ENCODE measurements around the gene MAPK1.
"Not testable (repeated sequence)": the region's sequence is repeated elsewhere in the genome, so short reads cannot be mapped to it uniquely, and the experiment has no call there.

Gene MAPK1

GRCh38 chr22:21845558-21846453 lies 21.6 kb downstream of the MAPK1 start:
- DNase-seq (ENCODE audit: low read depth) = no peak

GRCh38 chr22:21842946-21843345 lies 24.5 kb downstream of the MAPK1 start:
- DNase-seq (ENCODE audit: low read depth) = no peak

- DNase-seq (ENCODE audit: low read depth) = no peak
Observed at GRCh38 chr22:21841422-21841821, 26.0 kb downstream of the MAPK1 start.

- no peak for DNase-seq (ENCODE audit: low read depth)
Observed at GRCh38 chr22:21840236-21840823, 27.1 kb downstream of the MAPK1 start.

GRCh38 chr22:21839765-21840140 lies 27.7 kb downstream of the MAPK1 start:
- DNase-seq (ENCODE audit: low read depth) = no peak

GRCh38 chr22:21839104-21839764 lies 28.2 kb downstream of the MAPK1 start:
- not testable (repeated sequence) for DNase-seq (ENCODE audit: low read depth)

GRCh38 chr22:21837248-21837979 lies 30.0 kb downstream of the MAPK1 start:
- DNase-seq (ENCODE audit: low read depth) = no peak

GRCh38 chr22:21836486-21836885 lies 31.0 kb downstream of the MAPK1 start:
- DNase-seq (ENCODE audit: low read depth) = not testable (repeated sequence)

GRCh38 chr22:21835378-21835777 lies 32.1 kb downstream of the MAPK1 start:
- no peak for DNase-seq (ENCODE audit: low read depth)

GRCh38 chr22:21834869-21835268 lies 32.6 kb downstream of the MAPK1 start:
- no peak for DNase-seq (ENCODE audit: low read depth)

GRCh38 chr22:21832291-21833290 lies 34.9 kb downstream of the MAPK1 start:
- DNase-seq (ENCODE audit: low read depth) = no peak

- no peak for DNase-seq (ENCODE audit: low read depth)
Observed at GRCh38 chr22:21829523-21829922, 37.9 kb downstream of the MAPK1 start.

GRCh38 chr22:21828268-21828638 lies 39.2 kb downstream of the MAPK1 start:
- no peak for DNase-seq (ENCODE audit: low read depth)

- DNase-seq (ENCODE audit: low read depth) = no peak
Observed at GRCh38 chr22:21827628-21828267, 39.7 kb downstream of the MAPK1 start.

GRCh38 chr22:21826204-21826603 lies 41.2 kb downstream of the MAPK1 start:
- DNase-seq (ENCODE audit: low read depth) = no peak

- not testable (repeated sequence) for DNase-seq (ENCODE audit: low read depth)
Observed at GRCh38 chr22:21824962-21825361, 42.5 kb downstream of the MAPK1 start.

- no peak for DNase-seq (ENCODE audit: low read depth)
Observed at GRCh38 chr22:21824445-21824912, 43.0 kb downstream of the MAPK1 start.

- no peak for DNase-seq (ENCODE audit: low read depth)
Observed at GRCh38 chr22:21823740-21824444, 43.6 kb downstream of the MAPK1 start.

GRCh38 chr22:21819183-21819770 lies 48.2 kb downstream of the MAPK1 start:
- no peak for DNase-seq (ENCODE audit: low read depth)

Measured in stimulated activated CD8-positive, alpha-beta memory T cell treated with anti-CD3 and anti-CD28 coated beads, Interleukin-15, amount 100 ng/mL, for 1 hour (primary cell).